ENCODE data around the gene LPCAT1. TPM values are rescaled to one million over a fixed set of nuclear protein-coding genes. Genes with fewer than 3 reads are reported as not detected.

The LPCAT1 gene
- total RNA-seq, 1 donor from 2014 or later, result 269 TPM

DNA sequence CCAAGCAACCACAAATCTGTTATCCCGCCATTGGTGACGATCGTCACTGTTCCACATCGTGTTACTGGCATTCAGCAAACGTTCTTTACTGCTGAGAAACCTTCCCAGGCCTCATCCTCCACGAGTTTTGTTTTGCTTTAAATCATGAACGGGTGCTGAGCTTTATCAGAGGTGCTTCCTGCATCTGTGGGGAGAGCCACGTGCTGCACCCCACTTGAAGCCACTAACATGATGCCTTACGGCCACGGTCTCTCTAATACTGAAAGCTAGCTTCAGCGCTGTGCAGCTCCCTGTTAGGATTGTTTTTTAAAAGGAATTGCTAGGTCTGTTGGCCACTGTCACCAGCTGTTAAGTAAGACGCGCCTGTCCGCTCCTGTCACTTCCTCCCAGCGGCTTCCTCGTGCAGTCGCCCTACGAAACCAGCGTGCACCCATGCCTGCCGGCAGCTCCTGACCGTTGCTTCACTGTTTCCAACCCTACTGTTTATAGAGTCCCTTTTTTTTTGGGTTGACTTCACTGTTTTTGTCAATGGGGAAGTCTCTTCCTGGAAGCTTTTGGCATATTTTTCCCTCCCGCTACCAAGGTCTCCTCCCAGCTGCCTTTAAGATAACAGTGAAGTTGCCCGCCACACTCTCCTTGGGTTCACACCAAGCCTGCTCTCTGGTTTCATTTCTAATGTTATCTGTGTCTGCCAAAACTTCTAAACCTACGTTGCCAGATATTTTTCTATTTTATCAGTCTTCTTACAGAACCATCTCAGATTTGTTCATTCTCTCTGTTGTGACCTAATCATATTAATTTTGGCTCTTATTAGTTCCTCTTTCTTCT is 20.3 kb downstream of the LPCAT1 start:
- Mint-ChIP-seq H3K27me3 (no peaks in the 10 kb centered on the region), H3K36me3 (ENCODE audit: low read depth) (peaks cover 49% of the 10 kb centered on the region), H3K27ac (peak overlapping the region; percentile 99), H3K4me3 (peak overlapping the region; percentile 80), H3K4me1 (peaks cover 93% of the 10 kb centered on the region), H3K9me3 (no peaks in the 10 kb centered on the region)
- ATAC-seq (ENCODE audit: low read depth) (peak; percentile 38), DNase-seq (peak; percentile 43)
- ChIA-PET CTCF (interaction anchor here (0.9 to 4.9 kb wide), 9 partner anchors 8 to 141 kb away, joined by 3 to 76 read pairs (median 6); partner anchors contain the start of gene LPCAT1), POLR2A (interaction anchor here (0.7 to 10.8 kb wide), 21 partner anchors 8 to 397 kb away, joined by 3 to 941 read pairs (median 4); partner anchors contain the start of gene LPCAT1)
- TF ChIP-seq, protein P1, sequence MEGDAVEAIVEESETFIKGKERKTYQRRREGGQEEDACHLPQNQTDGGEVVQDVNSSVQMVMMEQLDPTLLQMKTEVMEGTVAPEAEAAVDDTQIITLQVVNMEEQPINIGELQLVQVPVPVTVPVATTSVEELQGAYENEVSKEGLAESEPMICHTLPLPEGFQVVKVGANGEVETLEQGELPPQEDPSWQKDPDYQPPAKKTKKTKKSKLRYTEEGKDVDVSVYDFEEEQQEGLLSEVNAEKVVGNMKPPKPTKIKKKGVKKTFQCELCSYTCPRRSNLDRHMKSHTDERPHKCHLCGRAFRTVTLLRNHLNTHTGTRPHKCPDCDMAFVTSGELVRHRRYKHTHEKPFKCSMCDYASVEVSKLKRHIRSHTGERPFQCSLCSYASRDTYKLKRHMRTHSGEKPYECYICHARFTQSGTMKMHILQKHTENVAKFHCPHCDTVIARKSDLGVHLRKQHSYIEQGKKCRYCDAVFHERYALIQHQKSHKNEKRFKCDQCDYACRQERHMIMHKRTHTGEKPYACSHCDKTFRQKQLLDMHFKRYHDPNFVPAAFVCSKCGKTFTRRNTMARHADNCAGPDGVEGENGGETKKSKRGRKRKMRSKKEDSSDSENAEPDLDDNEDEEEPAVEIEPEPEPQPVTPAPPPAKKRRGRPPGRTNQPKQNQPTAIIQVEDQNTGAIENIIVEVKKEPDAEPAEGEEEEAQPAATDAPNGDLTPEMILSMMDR (IDR thresholded peaks at IDR 0.05), result no peak
- intact Hi-C loops (cut with micrococcal nuclease), result loop anchor here (1.0 kb wide), 4 partner anchors 8 to 24 kb away; no protein-coding TSS in a partner anchor

DNA sequence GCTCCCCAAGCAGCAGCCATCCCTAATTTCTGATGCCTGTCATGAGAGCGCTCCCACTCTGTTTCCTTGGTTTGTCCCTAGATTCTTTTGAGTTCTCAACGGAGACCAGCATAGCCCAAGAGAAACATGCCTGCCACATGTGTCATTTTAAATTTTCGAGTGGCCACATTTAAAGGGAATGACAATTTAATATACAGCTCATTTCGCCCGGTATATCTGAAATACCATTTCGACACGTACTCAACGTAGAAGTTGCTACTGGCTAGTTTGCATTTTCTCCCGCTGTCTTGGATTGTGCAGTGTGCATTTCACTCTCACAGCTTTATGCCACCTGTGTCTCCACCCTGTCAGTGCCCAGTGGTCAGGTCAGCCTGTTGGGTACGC is 21.0 kb downstream of the LPCAT1 start:
- intact Hi-C loops (cut with micrococcal nuclease), result loop anchor here (1.0 kb wide), 2 partner anchors 7 to 13 kb away; no protein-coding TSS in a partner anchor
- H3K4me3 Mint-ChIP-seq, result peak overlapping the region; percentile 80
- H3K27ac Mint-ChIP-seq, result peak overlapping the region; percentile 99
- peaks cover 44% of the 10 kb centered on the region for H3K36me3 Mint-ChIP-seq (ENCODE audit: low read depth)
- CTCF ChIA-PET, result interaction anchor here (0.8 to 4.9 kb wide), 5 partner anchors 10 to 142 kb away, joined by 3 to 76 read pairs (median 5); no protein-coding TSS in a partner anchor
- POLR2A ChIA-PET, result interaction anchor here (0.7 to 10.8 kb wide), 16 partner anchors 7 to 187 kb away, joined by 4 to 941 read pairs (median 8); partner anchors contain the start of gene LPCAT1
- H3K4me1 Mint-ChIP-seq, result peaks cover 95% of the 10 kb centered on the region
- ATAC-seq (ENCODE audit: low read depth) (no peak), DNase-seq (no peak)
- no peaks in the 10 kb centered on the region for H3K27me3 Mint-ChIP-seq
- TF ChIP-seq, protein P1 (IDR thresholded peaks at IDR 0.05), result no peak
- no peaks in the 10 kb centered on the region for H3K9me3 Mint-ChIP-seq

DNA sequence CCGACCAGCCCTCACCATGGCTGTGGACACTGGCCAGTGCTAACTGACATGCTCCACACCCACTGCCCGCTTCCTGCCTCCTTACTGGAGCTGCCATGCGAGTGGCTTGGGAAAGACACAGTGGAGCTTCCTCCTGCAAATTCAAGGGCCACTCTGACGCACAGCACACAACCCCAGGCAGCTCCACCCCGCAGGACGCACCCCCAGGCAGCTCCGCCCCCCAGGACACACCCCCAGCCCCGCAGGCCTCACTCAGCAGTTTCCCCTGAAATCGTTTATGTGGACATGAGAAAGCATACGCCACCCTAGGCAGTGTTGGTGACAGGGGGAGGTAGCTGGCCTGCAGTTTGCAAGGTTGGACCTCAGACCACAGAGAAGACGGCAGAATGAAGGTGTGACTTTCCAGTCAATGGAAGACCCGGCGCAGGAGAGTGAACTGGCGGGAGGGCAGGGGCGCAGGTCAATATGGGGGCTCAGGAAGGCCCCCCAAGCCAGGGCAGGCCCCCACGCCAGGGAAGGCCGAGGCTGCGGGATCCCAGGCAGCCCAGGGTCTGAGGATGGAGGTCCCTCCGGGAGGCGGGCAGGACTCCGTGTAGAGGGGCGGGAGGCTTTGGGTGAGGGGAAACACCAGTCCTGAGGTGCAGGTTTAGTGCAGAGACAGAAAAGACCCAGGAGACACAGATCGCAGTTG is 21.6 kb downstream of the LPCAT1 start:
- CTCF ChIA-PET, result interaction anchor here (0.8 to 4.9 kb wide), 4 partner anchors 9 to 143 kb away, joined by 3 to 76 read pairs (median 4); no protein-coding TSS in a partner anchor

DNA sequence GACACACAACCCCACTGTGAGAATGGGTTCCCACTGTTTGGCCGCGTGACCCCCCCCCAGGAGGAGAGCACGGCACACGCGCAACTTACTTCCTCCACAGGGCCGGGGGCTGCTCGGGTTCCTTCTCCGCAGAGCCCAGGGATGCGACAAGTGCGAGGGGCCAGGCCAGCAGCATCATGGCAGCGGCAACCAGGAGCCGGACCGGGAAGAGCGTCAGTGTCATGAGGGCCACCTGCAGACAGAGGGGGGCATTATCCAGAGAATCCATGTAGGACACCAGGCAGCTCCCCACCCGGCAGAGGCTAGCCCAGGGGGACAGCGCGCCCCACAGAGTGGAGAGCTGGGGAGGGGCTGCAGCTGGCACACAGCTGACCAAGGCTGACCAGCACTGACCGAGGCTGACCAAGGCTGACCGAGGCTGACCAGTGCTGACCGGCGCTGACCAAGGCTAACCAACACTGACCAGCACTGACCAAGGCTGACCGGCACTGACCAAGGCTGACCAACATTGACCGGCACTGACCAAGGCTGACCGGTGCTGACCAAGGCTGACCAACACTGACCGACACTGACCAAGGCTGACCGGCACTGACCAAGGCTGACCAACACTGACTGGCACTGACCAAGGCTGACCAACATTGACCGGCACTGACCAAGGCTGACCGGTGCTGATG is 22.3 kb downstream of the LPCAT1 start:
- peak overlapping the region; percentile 99 for H3K27ac Mint-ChIP-seq
- CTCF ChIA-PET, result interaction anchor here (1.0 to 4.9 kb wide), 2 partner anchors 19 to 93 kb away, joined by 3 to 76 read pairs; no protein-coding TSS in a partner anchor

More for the DNA sequence above, 21.6 kb downstream of the LPCAT1 start:
- DNase-seq (no peak), ATAC-seq (ENCODE audit: low read depth) (peak; percentile 25)
- intact Hi-C loops (cut with micrococcal nuclease), result no loop called here
- POLR2A ChIA-PET, result interaction anchor here (1.0 to 10.8 kb wide), 10 partner anchors 7 to 116 kb away, joined by 3 to 941 read pairs (median 10); partner anchors contain the start of gene LPCAT1
- no peaks in the 10 kb centered on the region for H3K9me3 Mint-ChIP-seq
- H3K36me3 Mint-ChIP-seq (ENCODE audit: low read depth), result peaks cover 41% of the 10 kb centered on the region
- H3K27ac Mint-ChIP-seq, result peak overlapping the region; percentile 99
- H3K4me3 Mint-ChIP-seq, result peak overlapping the region; percentile 80
- H3K27me3 Mint-ChIP-seq, result no peaks in the 10 kb centered on the region
- H3K4me1 Mint-ChIP-seq, result peaks cover 97% of the 10 kb centered on the region
- TF ChIP-seq, protein P1 (IDR thresholded peaks at IDR 0.05), result no peak

More for the DNA sequence above, 22.3 kb downstream of the LPCAT1 start:
- Mint-ChIP-seq H3K4me1 (peaks cover 97% of the 10 kb centered on the region), H3K9me3 (no peaks in the 10 kb centered on the region), H3K4me3 (no peak overlapping the region), H3K36me3 (ENCODE audit: low read depth) (peaks cover 42% of the 10 kb centered on the region), H3K27me3 (no peaks in the 10 kb centered on the region)
- DNase-seq (no peak), ATAC-seq (ENCODE audit: low read depth) (no peak)
- POLR2A ChIA-PET, result interaction anchor here (1.0 to 10.8 kb wide), 7 partner anchors 9 to 116 kb away, joined by 3 to 941 read pairs (median 12); partner anchors contain the start of gene LPCAT1
- TF ChIP-seq, protein P1 (IDR thresholded peaks at IDR 0.05), result no peak
- intact Hi-C loops (cut with micrococcal nuclease), result no loop called here
